ENCODE measurements around the gene UBE3D.
A peak's percentile ranks its signal among the peaks of the same experiment; 100 is the strongest.
"Not testable (repeated sequence)": the region's sequence is repeated elsewhere in the genome, so short reads cannot be mapped to it uniquely, and the experiment has no call there.

UBE3D gene

DNA sequence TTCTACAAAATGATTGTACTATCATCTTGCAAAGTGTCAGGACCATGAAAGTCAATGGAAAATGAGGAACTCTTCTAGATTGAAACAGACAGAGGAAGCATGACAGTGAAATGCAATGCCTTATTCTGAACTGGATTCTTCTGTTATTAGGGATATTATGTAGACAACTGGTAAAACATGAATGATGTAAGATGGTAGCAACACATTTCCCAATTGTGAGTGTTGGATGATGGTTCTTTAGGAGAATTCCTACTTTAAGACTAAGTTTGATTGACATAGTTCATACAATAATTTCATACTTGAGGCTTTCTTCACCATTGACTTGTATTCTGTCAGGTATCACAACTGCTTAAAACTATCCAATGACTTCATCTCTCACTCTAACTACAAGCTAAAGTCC lies 4.5 kb downstream of the UBE3D start:
- intact Hi-C loops (cut with DNase I) = no loop called here
- no peak for DNase-seq

DNA sequence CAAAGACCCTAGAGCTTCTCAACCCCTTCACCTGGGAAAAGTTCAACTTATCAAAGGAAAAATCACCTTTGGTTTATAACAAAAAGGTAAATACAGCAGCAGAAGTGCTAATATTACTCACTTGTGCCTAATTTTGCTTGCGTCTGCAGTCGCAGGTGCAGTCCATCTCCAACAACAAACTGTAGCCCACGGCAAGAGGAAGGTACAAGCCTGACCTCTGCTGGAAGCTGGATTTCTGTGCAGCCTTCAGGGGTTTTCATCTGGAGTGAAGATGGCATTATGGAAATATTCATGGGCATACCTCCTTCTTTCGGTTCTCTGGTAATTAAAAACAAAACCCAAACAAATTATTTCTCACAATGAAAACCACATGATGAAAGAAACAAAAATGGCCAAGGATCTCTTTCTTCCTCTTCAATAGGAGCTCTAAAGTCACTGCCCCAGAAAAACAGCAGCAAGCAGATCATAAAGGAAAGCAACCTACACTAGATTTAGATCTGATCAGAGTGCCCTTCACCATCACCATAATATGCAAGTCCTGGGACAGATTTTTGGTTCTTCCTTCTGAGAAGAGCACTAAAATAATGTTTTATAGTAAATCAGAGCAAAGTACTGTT lies 7.8 kb downstream of the UBE3D start:
- intact Hi-C loops (cut with DNase I) = loop anchor here (5.0 kb wide), 2 partner anchors 786 to 806 kb away; no protein-coding TSS in a partner anchor
- DNase-seq = peak in 40 of 42 donors; percentile 22 to 86 (median 58)

DNA sequence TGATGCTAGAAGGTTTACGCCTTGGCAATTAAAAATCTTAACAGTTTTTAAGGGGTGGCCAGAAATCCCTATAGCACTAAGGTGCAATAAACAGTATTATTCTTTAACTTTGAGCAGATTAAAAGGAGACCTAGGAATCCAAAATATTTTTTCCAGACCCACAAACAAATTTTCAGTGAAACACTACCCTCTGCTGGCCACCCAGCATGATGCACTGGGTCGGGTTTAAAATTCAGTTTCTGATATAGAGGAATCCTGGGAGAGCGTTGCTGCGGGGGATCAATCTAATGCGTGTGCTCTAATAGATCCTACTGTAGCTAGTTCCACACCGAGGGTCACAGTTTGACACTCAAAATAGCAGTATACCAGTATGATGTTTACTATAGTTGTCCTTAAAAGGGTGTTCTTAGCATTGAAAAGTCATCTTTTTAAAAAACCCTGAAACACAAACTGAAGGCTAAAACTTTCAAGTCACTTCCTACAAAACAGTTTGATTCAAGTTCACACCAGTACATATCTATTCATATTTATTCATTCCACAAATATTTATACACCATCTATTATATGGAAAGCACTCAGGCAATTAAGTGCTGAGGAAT lies 10.2 kb downstream of the UBE3D start:
- peak; percentile 36 to 87 (median 67) for DNase-seq
- intact Hi-C loops (cut with DNase I) = loop anchor here (5.0 kb wide), 2 partner anchors 783 to 803 kb away; no protein-coding TSS in a partner anchor

DNA sequence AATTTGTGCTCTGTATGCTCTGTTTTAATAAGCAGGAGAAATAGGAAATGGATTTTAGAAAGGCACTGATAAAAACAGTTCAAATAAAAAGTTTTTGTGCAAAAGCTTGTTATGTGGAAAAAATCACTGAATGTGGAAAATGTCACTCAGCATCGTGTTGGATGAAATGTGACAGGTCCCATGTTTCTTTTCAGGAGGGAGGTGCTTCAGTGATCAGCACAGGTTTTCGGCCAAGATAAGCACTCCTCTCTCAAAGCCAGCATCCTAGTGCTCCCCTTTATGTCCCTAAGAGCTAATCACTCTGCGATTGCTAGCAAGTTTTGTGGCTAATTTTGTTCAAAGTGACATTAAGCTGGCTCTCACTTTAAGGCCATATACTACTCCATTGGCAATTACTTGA lies 12.0 kb downstream of the UBE3D start:
- intact Hi-C loops (cut with DNase I) = no loop called here
- DNase-seq = no peak

DNA sequence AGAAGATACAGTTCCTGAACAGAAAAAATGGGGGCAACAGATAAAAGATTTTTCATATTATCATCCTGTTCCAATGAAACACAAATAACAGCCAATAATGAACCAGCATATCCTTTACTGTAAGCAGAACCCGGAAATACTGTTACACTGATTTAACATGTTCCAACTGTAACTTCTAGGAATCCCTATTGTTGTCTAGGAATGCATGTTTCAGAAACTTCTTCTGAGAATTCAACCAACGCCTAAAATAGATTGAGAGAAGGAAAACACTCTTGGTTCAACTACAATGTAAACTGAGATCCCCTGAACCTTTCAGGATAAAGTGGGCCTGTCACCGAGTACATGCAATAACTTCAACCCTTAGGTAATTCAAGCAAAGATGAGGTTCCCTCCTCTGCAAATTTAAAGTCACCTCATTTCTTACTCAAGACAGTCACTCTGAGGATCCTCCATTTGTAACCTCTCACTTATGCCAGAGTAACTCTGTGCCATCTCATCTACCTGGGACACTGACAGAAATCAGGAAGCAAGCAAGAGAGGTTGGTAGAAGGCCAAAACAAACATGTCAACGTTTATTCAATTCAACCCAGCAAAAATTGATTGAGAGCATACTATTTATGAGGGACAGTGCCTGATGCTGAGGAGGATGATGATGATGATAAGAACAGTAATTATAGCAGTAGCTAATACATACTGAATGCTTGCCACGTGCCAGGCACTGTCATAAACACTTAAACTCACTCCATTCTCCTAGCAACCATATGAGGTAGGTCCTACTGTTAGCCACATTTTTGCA lies 14.1 kb downstream of the UBE3D start:
- no peak for DNase-seq
- intact Hi-C loops (cut with DNase I) = no loop called here

DNA sequence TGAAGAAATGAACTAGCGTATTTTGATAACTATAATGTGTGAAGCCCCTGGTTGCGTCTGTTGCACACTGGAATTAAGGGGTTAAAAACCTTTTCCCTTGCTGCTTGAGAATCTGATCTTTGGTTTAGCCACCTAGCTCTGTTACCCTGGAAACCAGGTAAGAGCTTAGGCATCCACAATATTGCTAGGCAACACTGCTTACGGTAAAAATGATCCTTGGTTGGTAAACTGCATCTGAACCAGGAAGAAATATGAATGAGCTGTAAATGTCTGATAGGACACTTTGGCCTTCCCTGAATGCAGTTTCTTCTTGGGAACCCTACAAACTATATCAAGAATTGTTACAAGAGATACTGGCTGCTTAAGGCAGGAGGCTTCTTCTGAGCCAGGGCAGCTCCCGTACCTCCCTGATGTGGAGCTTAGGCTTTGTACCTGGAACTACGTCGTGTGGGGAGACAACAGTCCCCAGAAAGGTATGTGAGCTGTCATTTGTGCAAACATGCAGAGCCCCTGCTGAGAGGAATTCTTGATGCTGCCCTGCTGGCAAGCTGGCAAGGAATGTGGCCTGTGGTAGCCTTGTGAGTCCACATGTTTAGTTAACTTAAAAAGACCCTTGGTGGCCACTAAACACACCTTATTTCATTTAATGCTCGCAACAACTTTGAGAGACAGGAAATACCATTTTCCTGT lies 18.4 kb downstream of the UBE3D start:
- intact Hi-C loops (cut with DNase I) = no loop called here
- peak in 15 of 42 donors; percentile 10 to 49 (median 22) for DNase-seq

DNA sequence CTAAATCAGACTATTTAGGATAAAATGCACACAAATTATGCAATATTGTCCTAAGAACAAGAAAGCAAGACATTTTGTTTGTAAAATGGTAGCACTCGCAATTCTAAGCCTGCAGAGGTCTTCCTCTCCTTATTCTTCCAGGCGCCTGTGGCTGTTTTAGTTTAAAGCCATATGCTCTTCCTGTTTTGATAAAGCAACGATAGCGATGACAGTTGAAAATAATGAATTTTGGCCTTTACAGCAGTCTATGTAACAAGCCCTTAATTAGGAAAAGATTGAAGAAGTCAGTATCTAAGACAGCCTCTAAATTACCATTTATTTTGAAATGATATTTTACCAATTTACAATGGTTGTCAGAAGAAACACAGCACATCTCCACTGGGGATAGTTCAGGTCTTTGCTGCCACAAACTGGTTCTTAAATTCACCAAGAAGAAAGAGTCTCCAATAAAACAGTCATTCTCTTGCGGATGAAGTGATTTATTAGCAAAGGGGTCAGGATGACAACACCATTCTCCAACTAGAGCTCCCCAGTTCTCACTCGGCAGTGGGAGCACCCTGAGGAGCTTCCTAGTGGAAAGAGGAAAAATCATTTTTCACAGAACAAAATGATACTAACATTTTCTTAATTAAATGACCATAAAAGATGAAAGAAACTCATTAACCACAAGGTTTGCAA lies 21.4 kb downstream of the UBE3D start:
- intact Hi-C loops (cut with DNase I) = no loop called here
- DNase-seq = no peak

DNA sequence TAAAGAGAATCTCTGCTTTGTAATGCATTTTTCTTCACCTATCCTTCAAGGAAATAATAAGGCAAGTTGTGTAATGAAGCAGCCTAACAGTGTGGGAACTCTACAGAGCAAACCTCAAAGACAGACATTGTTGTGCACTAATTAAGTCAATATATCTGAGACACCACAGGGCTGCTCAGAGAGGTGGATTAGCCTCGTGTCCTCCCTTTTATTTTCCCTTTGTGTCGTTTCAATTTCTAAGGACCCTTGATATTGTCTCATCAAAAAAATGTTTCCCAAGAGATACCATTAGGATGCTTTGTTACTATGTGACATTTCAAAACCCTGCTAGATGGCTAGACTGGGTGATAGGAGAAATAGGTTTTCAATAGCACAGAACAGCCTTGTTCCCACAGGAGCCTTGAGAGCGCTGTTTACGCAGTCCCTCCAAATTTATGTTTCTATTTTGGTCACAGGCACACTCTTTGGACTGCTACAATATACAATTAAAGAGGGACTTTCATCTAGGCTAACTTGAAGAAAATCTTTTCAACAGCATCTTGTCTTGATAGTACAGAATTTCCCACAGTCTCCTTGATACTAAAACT lies 23.1 kb downstream of the UBE3D start:
- intact Hi-C loops (cut with DNase I) = no loop called here
- DNase-seq = no peak

DNA sequence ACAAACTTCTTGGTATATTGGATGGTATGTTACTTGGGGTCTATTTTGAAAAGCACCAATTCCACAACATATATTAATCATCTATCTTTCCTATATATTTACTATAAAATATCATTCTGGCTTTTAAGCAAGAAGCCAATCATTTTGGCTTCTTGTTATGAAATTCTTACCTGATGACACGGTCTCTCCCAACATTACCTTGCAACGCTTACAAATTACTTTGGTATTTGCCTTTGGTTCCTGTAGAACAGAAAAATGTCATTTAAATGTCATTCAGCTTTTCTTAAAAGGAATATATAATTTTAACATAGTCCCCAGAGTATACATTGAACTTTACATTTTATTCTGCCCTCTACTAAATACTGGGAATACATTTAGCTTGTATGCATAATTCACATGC lies 27.4 kb downstream of the UBE3D start:
- DNase-seq = no peak
- intact Hi-C loops (cut with DNase I) = no loop called here

DNA sequence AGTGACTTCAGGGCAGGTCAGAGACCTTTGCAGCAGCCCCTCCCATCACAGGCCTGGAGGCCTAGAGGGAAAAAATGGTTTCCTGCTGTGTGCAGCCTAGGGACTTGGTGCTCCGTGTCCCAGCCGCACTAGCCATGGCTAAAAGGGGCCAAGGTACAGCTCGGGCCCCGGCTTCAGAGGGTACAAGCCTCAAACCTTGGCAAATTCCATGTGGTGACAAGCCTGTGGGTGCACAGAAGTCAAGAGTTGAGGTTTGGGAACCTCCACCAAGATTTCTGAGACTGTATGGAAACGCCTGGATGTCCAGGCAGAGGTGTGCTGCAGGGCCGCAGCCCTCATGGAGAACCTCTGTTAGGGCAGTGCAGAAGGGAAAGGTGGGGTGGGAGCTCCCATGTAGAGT lies 34.0 kb downstream of the UBE3D start:
- DNase-seq = no peak
- intact Hi-C loops (cut with DNase I) = no loop called here

DNA sequence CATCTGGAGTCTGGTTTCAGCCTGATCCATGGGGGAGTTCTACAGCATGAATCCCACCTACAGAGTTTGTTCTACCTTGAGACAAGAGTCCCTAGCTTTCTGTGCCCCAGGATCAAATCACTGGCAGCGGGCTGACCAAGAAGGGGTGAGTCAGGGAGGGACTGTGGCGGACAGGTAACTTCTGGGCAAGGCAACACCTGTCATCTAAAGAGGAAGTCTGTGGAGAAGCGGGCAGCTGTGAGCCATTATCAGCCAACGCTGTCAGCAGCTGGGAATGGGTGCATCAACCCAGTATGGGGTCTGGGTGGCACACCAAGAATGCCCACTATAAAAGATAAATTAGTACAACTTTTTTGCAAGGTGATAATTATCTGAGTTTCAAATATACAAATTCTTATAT lies 45.9 kb downstream of the UBE3D start:
- no peak for DNase-seq
- intact Hi-C loops (cut with DNase I) = no loop called here

DNA sequence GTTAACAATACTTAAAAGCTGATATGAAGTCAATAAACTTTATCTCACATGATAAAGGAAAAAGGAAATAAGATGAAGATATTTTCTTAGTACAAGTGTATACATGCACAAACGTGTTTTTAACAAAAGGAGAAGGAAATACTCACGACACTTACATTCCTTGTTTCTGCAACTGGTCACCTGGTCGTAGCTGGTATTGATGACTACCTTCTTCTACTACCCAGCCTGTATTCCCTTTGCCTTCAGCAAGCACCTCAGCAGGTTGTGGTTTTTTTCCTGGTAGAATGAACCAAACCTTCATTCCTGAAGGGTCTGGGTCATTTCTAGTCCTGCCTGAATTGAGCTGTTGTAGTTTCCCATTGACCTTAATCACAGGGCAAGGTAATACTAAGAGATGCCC lies 54.5 kb downstream of the UBE3D start:
- DNase-seq; intact Hi-C loops (cut with DNase I): not testable (repeated sequence)

DNA sequence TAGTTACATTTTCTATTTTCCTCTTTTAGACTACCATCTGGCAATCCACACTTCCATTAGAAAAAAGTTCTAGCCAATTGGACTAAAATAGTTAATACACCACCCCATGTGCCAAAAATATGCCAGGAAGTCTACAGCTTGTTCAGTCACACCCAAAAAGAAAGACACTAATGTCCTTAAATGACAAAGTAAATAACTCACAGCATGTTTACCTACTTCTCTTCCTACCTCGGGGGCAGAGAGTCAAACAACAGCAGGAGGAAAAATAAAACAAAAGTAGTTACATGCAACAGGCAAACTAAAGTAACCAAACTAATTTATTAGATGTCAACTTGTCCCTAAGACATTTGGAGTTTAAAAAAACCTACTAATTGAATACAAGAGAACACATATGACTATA lies 57.0 kb downstream of the UBE3D start:
- no peak for DNase-seq
- intact Hi-C loops (cut with DNase I) = no loop called here

DNA sequence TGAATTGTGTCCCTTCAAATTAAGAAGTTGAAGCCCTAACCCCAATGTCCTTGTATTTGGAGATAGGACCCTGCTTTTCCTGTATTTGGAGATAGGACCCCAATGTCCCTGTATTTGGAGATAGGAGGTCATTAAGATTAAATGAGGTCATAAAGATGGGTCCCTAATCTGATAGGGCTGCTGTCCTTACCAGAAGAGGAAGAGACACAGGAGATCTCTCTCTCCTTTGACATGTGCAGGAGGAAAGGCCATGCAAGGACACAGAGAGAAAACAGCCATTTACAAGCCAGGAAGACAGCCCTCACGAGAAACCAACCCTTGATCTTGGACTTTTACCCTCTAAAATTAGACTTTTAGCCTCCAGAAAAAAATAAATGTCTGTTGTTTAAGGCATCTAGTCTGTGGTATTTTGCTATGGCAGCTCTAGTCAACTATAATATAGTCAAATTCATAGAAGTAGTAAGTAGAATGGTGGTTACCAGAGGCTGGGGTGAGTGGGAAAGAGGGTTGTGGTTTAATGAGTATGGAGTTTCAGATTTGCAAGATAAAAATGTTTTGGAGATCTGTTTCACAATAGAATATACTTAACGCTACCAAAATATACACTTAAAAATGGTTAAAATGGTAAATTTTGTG lies 59.3 kb downstream of the UBE3D start:
- DNase-seq = no peak
- intact Hi-C loops (cut with DNase I) = no loop called here

DNA sequence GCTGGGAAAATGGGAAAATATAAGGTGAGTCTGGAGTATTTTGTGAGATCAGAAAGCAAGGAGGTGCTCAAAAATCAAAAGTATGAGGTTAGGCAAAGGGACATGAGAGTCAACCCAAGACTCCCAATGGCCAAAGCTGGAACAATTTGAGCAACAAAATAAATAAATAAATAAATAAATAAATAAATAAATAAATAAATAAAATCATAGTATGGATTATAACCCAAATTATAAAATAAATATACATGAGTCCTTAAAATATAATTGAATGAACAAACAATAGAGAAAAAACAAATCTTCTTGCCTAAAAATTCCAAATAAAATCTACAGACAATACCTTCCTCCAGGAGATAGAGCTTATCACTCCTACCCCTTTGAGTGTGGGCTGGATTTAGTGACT lies 69.5 kb downstream of the UBE3D start:
- no peak for DNase-seq
- intact Hi-C loops (cut with DNase I) = no loop called here

DNA sequence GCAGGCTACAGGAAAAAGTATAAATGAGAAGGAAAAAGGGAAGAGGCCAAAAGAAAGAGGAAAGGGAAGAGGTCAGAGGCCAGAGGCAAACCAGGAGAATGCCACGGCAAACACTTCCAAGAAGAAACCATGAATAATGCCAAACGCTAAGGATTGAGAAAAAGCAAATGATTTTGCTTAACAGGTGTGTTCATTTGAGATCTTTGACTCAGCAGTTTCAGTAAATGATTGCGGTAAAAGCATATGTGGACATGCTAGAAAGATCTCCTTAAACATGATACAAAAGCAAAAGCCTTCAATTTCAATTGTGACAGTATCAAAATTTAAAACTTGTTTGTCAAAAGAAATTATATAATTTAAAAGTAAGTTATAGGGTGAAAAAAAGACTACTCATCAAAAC lies 70.6 kb downstream of the UBE3D start:
- DNase-seq = no peak
- intact Hi-C loops (cut with DNase I) = no loop called here

DNA sequence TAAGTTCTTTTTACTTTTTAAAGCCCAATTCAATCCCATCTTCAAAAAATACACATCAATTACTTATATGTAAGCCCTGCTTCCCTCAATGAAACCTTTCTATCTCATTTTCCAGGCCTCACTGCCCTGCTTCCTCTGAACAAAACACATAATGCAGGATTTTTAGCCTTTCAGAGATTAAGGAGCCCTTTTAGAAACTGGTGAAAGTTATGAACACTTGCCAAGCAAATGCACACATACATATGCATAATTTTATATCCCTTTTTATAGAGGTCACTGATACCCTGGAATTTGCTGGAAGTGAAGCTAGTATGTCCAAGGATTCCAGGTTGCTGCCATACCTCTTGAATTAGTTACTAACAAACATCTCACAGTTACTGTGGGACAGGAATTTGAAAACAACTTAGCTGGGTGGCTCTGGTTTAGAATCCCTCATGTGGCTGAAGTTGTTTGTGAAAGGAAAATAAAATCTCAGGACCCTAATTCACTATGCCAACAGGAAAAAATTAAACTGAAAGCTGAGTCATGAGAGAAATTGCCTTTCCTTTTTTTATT lies 75.8 kb downstream of the UBE3D start:
- DNase-seq = no peak
- intact Hi-C loops (cut with DNase I) = no loop called here

DNA sequence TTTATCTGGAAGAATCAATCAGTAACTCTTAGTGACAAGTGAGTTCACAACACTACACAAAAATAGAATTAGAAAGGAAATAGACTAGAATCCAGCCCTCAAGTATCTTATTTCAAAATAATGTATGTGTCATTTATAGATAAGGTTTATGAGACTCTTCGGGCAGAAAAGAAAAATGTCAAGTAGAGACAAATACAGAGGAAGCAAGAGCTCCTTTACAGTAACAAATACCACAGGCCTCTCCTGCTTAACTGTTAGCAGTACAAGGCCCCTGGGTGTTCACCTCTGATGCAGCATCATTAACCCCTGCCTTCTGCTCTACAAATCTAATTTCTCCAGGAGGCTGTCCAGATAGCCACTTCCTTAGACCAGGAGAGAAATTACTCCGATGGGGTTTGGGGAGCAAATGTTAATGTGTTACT lies 76.7 kb downstream of the UBE3D start:
- no peak for DNase-seq
- intact Hi-C loops (cut with DNase I) = no loop called here
